Measurements from ENCODE around the gene SPRR4.

GRCh38 chr1:152968248-152968647, 2.2 kb upstream of the SPRR4 start:
- TF ChIP-seq, protein P1, sequence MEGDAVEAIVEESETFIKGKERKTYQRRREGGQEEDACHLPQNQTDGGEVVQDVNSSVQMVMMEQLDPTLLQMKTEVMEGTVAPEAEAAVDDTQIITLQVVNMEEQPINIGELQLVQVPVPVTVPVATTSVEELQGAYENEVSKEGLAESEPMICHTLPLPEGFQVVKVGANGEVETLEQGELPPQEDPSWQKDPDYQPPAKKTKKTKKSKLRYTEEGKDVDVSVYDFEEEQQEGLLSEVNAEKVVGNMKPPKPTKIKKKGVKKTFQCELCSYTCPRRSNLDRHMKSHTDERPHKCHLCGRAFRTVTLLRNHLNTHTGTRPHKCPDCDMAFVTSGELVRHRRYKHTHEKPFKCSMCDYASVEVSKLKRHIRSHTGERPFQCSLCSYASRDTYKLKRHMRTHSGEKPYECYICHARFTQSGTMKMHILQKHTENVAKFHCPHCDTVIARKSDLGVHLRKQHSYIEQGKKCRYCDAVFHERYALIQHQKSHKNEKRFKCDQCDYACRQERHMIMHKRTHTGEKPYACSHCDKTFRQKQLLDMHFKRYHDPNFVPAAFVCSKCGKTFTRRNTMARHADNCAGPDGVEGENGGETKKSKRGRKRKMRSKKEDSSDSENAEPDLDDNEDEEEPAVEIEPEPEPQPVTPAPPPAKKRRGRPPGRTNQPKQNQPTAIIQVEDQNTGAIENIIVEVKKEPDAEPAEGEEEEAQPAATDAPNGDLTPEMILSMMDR (conservative IDR thresholded peaks at IDR 0.05; ENCODE audit: low read depth in 2 of 2) = no peak
- TF ChIP-seq, protein P2, sequence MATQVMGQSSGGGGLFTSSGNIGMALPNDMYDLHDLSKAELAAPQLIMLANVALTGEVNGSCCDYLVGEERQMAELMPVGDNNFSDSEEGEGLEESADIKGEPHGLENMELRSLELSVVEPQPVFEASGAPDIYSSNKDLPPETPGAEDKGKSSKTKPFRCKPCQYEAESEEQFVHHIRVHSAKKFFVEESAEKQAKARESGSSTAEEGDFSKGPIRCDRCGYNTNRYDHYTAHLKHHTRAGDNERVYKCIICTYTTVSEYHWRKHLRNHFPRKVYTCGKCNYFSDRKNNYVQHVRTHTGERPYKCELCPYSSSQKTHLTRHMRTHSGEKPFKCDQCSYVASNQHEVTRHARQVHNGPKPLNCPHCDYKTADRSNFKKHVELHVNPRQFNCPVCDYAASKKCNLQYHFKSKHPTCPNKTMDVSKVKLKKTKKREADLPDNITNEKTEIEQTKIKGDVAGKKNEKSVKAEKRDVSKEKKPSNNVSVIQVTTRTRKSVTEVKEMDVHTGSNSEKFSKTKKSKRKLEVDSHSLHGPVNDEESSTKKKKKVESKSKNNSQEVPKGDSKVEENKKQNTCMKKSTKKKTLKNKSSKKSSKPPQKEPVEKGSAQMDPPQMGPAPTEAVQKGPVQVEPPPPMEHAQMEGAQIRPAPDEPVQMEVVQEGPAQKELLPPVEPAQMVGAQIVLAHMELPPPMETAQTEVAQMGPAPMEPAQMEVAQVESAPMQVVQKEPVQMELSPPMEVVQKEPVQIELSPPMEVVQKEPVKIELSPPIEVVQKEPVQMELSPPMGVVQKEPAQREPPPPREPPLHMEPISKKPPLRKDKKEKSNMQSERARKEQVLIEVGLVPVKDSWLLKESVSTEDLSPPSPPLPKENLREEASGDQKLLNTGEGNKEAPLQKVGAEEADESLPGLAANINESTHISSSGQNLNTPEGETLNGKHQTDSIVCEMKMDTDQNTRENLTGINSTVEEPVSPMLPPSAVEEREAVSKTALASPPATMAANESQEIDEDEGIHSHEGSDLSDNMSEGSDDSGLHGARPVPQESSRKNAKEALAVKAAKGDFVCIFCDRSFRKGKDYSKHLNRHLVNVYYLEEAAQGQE (IDR thresholded peaks at IDR 0.05; ENCODE audit: unreplicated experiment) = no peak
- no peak for TF ChIP-seq POLR2AphosphoS5 (IDR thresholded peaks at IDR 0.05; ENCODE audit: low read depth)
- TF ChIP-seq ZNF331 (CRISPR knock-in tag; IDR thresholded peaks at IDR 0.05; ENCODE audit: low read depth) = no peak
- no peak for TF ChIP-seq EZH2 (IDR thresholded peaks at IDR 0.05; ENCODE audit: low read depth, unreplicated experiment)
- no peak for TF ChIP-seq CREB1 (CRISPR knock-in tag; IDR thresholded peaks at IDR 0.05; ENCODE audit: low read depth)
- no peak for TF ChIP-seq STAT1 (IDR thresholded peaks at IDR 0.05; ENCODE audit: unreplicated experiment)
- no peak for TF ChIP-seq EZH2phosphoT487 (IDR thresholded peaks at IDR 0.05; ENCODE audit: unreplicated experiment)
- no peak for TF ChIP-seq JUNB (IDR thresholded peaks at IDR 0.05; ENCODE audit: unreplicated experiment)
- no peak for TF ChIP-seq ZNF114 (CRISPR knock-in tag; IDR thresholded peaks at IDR 0.05)
- no peak for TF ChIP-seq NANOG (IDR thresholded peaks at IDR 0.05; ENCODE audit: borderline replicate concordance)

All from GM23338 (cell line).